Stimulated activated CD8-positive, alpha-beta memory T cell treated with anti-CD3 and anti-CD28 coated beads, Interleukin-7, amount 100 ng/mL, for 4 hours (primary cell): ENCODE measurements around the gene LSAMP.

Experiments used
- DNase-seq, 2 donors: peaks; one replicate each; pipeline ENCODE4 v3.0.0-alpha.2; 2020; ENCODE audit warnings: low read depth in 2 of 2

The LSAMP gene

GRCh38 chr3:116288485-116288884 lies 156.8 kb downstream of the LSAMP start:
- no peak for DNase-seq

DNA sequence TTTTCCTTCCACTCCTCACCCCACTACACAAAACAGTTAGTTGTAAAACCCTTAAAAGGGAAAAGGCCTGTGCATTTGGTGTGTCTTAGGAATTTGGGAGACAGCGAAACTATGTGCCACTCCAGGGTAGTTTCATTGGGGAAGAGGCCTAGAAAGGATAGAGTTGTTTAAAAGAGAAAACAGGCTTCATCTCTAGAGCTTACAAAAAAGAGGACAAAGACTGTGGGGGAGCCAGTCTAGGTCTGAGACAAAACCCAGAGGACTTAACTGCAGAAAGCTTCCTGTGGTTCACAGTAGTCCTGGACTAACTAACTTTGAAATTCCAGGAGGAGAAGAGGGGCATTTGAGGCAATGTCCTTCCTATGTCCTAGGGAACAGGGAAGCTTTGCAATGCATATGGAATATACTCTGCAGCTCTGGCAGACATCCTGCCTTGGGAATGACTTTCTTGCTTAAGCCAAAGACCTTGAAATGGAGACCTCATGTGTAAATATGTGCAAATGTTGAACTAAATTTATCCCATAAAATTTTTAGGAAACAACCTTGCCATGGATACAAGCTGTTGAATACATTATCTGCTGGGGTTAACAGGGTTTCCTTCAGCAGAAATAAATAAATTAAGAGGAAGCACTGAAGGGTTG lies 159.4 kb downstream of the LSAMP start:
- no peak for DNase-seq

GRCh38 chr3:116281313-116282143 lies 163.8 kb downstream of the LSAMP start:
- DNase-seq, result no peak

GRCh38 chr3:116280130-116280740 lies 165.1 kb downstream of the LSAMP start:
- no peak for DNase-seq

GRCh38 chr3:116276675-116277074 lies 168.6 kb downstream of the LSAMP start:
- no peak for DNase-seq

GRCh38 chr3:116270056-116270455 lies 175.2 kb downstream of the LSAMP start:
- DNase-seq, result no peak

DNA sequence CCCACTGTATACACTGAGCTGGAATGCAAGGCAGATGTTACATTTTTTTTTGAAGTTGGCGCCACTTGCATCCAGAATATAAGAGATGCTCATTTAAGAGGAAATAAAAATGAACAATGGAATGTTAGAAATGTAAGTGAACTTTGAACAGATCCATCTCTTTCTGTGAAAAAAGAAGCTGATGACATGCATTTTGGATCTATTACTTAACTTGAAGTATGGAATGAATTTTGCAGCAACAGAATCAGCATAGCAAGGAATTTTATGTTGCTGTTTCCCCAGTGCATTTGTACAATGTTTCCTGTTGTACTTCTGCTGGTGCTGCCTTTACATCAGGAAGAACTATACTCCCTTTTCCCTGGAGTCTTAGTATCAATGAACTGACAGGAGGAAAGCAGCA lies 178.2 kb downstream of the LSAMP start:
- DNase-seq, result no peak

GRCh38 chr3:116265976-116266584 lies 179.2 kb downstream of the LSAMP start:
- DNase-seq, result no peak

- no peak for DNase-seq
These were observed 180.0 kb downstream of the LSAMP start for GRCh38 chr3:116265320-116265695.

DNA sequence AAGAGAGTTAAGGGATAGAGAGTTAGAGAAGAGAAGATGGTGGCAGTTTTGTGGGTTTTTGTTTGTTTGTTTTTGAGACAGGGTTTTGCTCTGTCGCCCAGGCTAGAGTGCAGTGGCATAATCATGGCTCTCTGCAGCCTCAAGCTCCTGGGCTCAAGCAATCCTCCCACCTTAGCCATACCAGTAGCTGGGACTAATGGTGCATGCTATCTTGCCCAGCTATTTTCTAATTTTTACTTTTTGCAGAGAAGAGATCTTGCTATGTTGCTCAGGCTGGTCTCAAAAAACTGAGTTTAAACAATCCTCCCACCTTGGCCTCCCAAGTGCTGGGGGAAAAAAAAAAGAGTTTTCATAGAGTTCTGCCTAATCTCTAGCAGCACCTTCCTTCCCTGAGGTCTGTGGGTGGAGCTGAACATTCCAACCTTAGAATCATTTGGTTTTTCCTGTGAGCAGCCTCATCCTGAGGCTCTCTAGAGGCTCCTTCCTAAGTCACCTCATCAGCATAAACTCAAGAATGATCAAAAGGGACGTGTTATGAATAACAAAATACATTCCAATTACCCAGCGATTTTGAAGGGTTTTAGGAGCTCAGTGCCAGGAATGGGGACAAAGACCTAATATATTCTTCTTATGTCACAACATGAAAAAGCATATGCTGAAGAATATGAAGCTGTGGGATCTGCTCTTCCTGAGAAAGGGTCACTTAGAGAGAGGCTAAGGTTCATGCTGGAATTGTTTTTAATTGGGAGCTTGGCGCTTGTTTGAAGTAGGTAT lies 180.6 kb downstream of the LSAMP start:
- DNase-seq, result no peak

DNA sequence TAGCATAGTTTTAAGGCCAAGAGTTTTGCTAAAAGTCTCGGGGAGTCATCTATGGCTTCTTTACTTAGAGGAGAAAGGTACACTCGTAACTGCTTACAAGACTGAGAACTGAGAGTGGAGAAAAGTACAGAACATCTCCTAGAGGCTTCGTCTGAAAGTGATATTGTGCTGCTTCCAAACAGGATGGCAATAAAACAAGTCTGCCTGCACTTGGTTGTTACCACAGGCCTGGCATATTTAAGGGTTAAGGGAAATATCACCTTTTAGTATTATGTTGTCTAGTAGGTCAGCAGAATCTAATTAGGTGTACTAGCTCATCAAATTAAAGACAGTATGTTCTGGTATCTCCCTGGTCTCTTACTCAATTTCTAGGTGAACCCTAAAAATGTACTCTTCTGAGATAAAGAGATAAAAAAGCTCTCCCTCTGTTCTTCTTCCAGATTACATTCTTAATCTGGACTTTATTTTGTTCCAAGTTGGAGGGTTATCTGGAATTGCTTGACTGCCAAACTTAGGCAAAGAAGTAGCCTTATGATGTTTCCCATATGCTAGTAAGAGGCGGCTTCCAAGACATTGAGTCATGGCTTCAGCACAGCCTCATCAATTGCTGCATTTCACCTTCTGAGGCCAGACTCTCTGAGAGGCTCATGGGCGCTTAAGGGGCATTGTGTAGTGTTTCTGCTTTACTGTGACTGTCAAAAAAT lies 181.3 kb downstream of the LSAMP start:
- DNase-seq, result no peak

DNA sequence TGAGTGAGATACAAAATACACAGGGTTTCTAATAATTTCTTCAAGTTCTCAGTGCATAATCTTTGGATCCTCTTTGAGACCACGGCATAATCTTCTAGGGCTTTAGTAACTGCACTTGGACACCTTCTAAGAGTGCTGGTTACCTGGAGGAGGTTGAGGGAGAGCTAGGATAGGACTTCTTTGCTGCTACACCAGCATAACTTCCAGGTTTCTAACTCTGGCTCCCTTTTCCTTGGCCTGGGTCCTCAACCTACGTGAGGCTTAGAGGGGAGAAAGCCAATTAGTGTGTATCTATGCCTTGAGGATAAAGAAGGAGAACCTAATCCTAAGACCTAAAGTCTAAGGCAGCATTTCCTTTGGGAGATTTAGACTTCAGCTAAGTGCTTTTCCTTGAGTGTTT lies 184.8 kb downstream of the LSAMP start:
- DNase-seq, result no peak

- DNase-seq, result no peak
These were observed 185.3 kb downstream of the LSAMP start for GRCh38 chr3:116259984-116260383.

GRCh38 chr3:116256843-116257485 lies 188.3 kb downstream of the LSAMP start:
- no peak for DNase-seq

GRCh38 chr3:116254541-116254940 lies 190.7 kb downstream of the LSAMP start:
- DNase-seq, result no peak

GRCh38 chr3:116253511-116253910 lies 191.8 kb downstream of the LSAMP start:
- DNase-seq, result no peak

- DNase-seq, result no peak
These were observed 197.7 kb downstream of the LSAMP start for GRCh38 chr3:116247605-116248004.

GRCh38 chr3:116246406-116246980 lies 198.8 kb downstream of the LSAMP start:
- DNase-seq, result no peak

DNA sequence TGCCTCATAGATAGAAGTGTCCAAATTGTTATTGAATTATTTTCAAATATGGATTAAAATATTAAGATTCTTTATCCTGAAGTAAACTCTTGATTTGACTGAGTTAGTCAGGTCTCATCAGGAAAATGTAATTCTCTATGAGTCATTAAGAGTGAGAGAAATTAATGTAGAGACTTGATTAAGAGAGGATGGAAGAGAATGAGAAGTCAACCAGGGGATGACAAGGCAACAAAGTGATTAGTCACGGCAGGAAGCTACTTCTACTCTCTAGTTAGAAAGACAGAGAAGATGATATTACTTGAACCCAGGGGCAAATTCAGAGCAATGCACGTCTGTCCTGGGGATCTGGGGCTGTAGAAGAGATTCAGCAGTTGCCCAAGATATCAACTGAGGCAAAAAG lies 202.5 kb downstream of the LSAMP start:
- no peak for DNase-seq

GRCh38 chr3:116241677-116242076 lies 203.6 kb downstream of the LSAMP start:
- DNase-seq, result no peak
